K562 (cell line): ENCODE measurements around the gene SLC12A6. TPM values are rescaled to one million over a fixed set of nuclear protein-coding genes. Genes with fewer than 3 reads are reported as not detected.

Source experiments
- ATAC-seq: fragments of 200-7000 bp; cut with Tn5 transposase; 3 replicates; pipeline ENCODE4 v1.9.1; 2020; ENCODE audit warnings: moderate library complexity
- BruUV-seq: library from RNA; stranded (reverse); fragments of 400-500 nt; replicated peaks from 2 replicates; lab custom pipeline; 2021; lab: Mats Ljungman, UMichigan
- CTCF ChIA-PET: fragments of 300-600 bp; formaldehyde crosslinking; extraction: SDS; loops from one replicate; lab custom pipeline; 2021; ENCODE audit warnings: low intra/inter-chr PET ratio; lab: Yijun Ruan, JAX
- POLR2A ChIA-PET: fragments of 300-600, 350-650 bp; sonication (Branson Sonifier 250); formaldehyde crosslinking; extraction: SDS; loops from one replicate; lab custom pipeline; 2021; ENCODE audit warnings: antibody characterized with exemption, inconsistent platforms; lab: Yijun Ruan, JAX
- DNase-seq, 4 experiments: peaks; one replicate each; pipeline versions ENCODE4 v3.0.0 to v3.0.0-alpha.2; 2011 to 2018; ENCODE audit warnings: low spot score in 3 of 4, mixed read lengths in 3 of 4; ENCODE audit errors: extremely low read depth in 1 of 4
- FAIRE-seq: peaks from 2 replicates; lab custom pipeline; 2011; peaks lifted over from hg19 to GRCh38; lab: Jason Lieb, UNC
- H2AFZ ChIP-seq: 2 replicates; pipeline ENCODE4 v1.6.0; 2011; ENCODE audit warnings: low read depth, low read length, control low read depth, inconsistent platforms
- H3K27ac ChIP-seq: fragments of 200-600 bp; 3 replicates; pipeline ENCODE4 v1.8.0; 2011; ENCODE audit warnings: low read depth, mild to moderate bottlenecking, control low read depth, inconsistent platforms, low read length, moderate library complexity, mixed read lengths; ENCODE audit errors: extremely low read depth
- H3K27me3 ChIP-seq, 2 experiments: fragments of 300-600 bp in 1 of 2; 2 replicates in 1 of 2; 3 replicates in 1 of 2; pipeline versions ENCODE4 v1.6.0 to v1.8.0; 2011; ENCODE audit warnings: inconsistent platforms in 2 of 2, low read length in 2 of 2, mild to moderate bottlenecking in 1 of 2, mixed read lengths in 1 of 2, moderate library complexity in 1 of 2; ENCODE audit not compliant: control insufficient read depth in 2 of 2, insufficient read depth in 2 of 2
- H3K36me3 ChIP-seq: fragments of 300-600 bp; 3 replicates; pipeline ENCODE4 v1.8.0; 2011; ENCODE audit warnings: mild to moderate bottlenecking, low read length, inconsistent platforms; ENCODE audit not compliant: control insufficient read depth, insufficient read depth
- H3K4me1 ChIP-seq, 2 experiments: fragments of 200-600 bp in 1 of 2; replicated peaks in 1 of 2; 2 replicates in 1 of 2; 3 replicates in 1 of 2; pipeline versions ENCODE4 v1.5.1 to v1.8.0; 2011; ENCODE audit warnings: inconsistent platforms in 2 of 2, low read length in 2 of 2, mild to moderate bottlenecking in 1 of 2, mixed read lengths in 1 of 2, moderate library complexity in 1 of 2; ENCODE audit not compliant: control insufficient read depth in 2 of 2, insufficient read depth in 2 of 2
- H3K4me2 ChIP-seq: 2 replicates; pipeline ENCODE4 v1.6.1; 2011; ENCODE audit warnings: low read length, control low read depth, inconsistent platforms, mixed read lengths; ENCODE audit not compliant: insufficient read depth
- H3K4me3 ChIP-seq: fragments of 200-600 bp; sonication (generic), shearing (Covaris generic); 2 replicates; pipeline ENCODE4 v1.5.1; 2016; ENCODE audit warnings: control low read depth, inconsistent platforms
- H3K79me2 ChIP-seq: fragments of 200-600 bp; 3 replicates; pipeline ENCODE4 v1.8.0; 2011; ENCODE audit warnings: low read length, inconsistent platforms; ENCODE audit not compliant: control insufficient read depth, insufficient read depth
- H3K9ac ChIP-seq, 2 experiments: 2 replicates each; pipeline versions ENCODE4 v1.6.0 to v1.6.1; 2011; ENCODE audit warnings: low read depth in 2 of 2, low read length in 2 of 2, control low read depth in 1 of 2, inconsistent platforms in 1 of 2, mild to moderate bottlenecking in 1 of 2, mixed read lengths in 1 of 2; ENCODE audit not compliant: insufficient read depth in 1 of 2
- H3K9me1 ChIP-seq: one replicate; pipeline ENCODE4 v1.6.0; 2011; ENCODE audit warnings: inconsistent platforms, mild to moderate bottlenecking, low read length, moderate library complexity; ENCODE audit not compliant: control insufficient read depth, insufficient read depth
- H3K9me3 ChIP-seq: replicated peaks from 2 replicates; pipeline ENCODE4 v1.5.1; 2011; ENCODE audit warnings: low read depth, low read length, inconsistent platforms; ENCODE audit not compliant: control insufficient read depth, insufficient read depth
- H4K20me1 ChIP-seq: replicated peaks from 2 replicates; pipeline ENCODE4 v1.6.1; 2011; ENCODE audit warnings: low read length, inconsistent platforms, mixed read lengths; ENCODE audit not compliant: control insufficient read depth, insufficient read depth
- GTF2E2 ChIP-seq: fragments of 200-800 bp; sonication (Bioruptor generic); IDR thresholded peaks from 2 replicates; pipeline ENCODE4 v1.6.1; 2016; ENCODE audit warnings: missing genetic modification characterization, missing compliant biosample characterization
- KDM4B ChIP-seq, 2 experiments: fragments of 450-650 bp in 1 of 2; sonication (generic) in 1 of 2; IDR thresholded peaks; 2 replicates each; pipeline ENCODE4 v1.6.1; 2016 to 2017; ENCODE audit warnings: borderline replicate concordance in 2 of 2, antibody characterized with exemption in 1 of 2, low read depth in 1 of 2, mild to moderate bottlenecking in 1 of 2
- RAD21 ChIP-seq, 2 experiments: fragments of 250-450 bp in 1 of 2; fragments of 450-650 bp in 1 of 2; sonication (Bioruptor Pico) in 1 of 2; formaldehyde crosslinking in 1 of 2; IDR thresholded peaks in 1 of 2; conservative IDR thresholded peaks in 1 of 2; 2 replicates each; pipeline versions ENCODE4 v1.4.0 to v1.8.0; 2020 to 2022; ENCODE audit warnings: mild to moderate bottlenecking in 2 of 2, moderate library complexity in 1 of 2
- RFX7 ChIP-seq: fragments of 250-450 bp; sonication (Bioruptor Pico); IDR thresholded peaks from 2 replicates; pipeline ENCODE4 v1.5.1; 2021; ENCODE audit warnings: mild to moderate bottlenecking
- SREBF2 ChIP-seq: sonication (generic); formaldehyde crosslinking; IDR thresholded peaks from 2 replicates; pipeline ENCODE4 v1.4.0; 2020; ENCODE audit warnings: mild to moderate bottlenecking, missing genetic modification reagents
- ZNF57 ChIP-seq: fragments of 450-650 bp; formaldehyde crosslinking; IDR thresholded peaks from 2 replicates; pipeline ENCODE4 v1.4.0; 2020; ENCODE audit warnings: mild to moderate bottlenecking, moderate library complexity
- WGBS: fragments of 100-300 bp; shearing (Covaris generic); methylation state at CpG from one replicate; pipeline ENCODE4 v1.1.6; 2016; ENCODE audit warnings: low coverage, mixed read lengths; ENCODE audit not compliant: insufficient coverage; ENCODE audit errors: missing lambda C conversion rate; 5-methylcytosine and 5-hydroxymethylcytosine counted together
- in situ Hi-C: fragments of 300-500 bp; cut with MboI; formaldehyde crosslinking; loops from 4 replicates; pipeline ENCODE4 v1.15.0; 2018; ENCODE audit warnings: inconsistent platforms, mixed read lengths
- intact Hi-C: fragments of 100-400 bp; cut with micrococcal nuclease; formaldehyde crosslinking; loops from 2 replicates; pipeline ENCODE4 v1.14.2; 2022
- polyA plus RNA-seq, 8 experiments: library from polyadenylated mRNA; depleted of rRNA in 4 of 8; stranded (reverse) in 5 of 8; unstranded in 3 of 8; fragments of >200 nt; fragmentation: Nextera tagmentation in 2 of 8; fragmentation: Illumina TruSeq in 1 of 8; extraction: Ambion mirVana in 2 of 8; extraction: Trizol in 1 of 8; gene quantifications; 2 replicates each; pipeline versions ENCODE4 v1.2.1 to v1.2.3, GENCODE V29; 2011 to 2014; ENCODE audit warnings: inconsistent platforms in 1 of 8, missing spikeins in 1 of 8
- total RNA-seq, 7 experiments: library from RNA; depleted of rRNA in 6 of 7; stranded (reverse); fragments of >200 nt in 6 of 7; fragmentation: Illumina TruSeq in 2 of 7; extraction: Trizol in 2 of 7; gene quantifications; 2 replicates each; pipeline versions ENCODE4 v1.2.1 to v1.2.3, GENCODE V29; 2011 to 2021; ENCODE audit warnings: low replicate concordance in 1 of 7
- TF ChIP-seq, protein P1 (sequence below): IDR thresholded peaks from 2 replicates; pipeline ENCODE4 v1.6.1; 2012; ENCODE audit warnings: low read depth, low read length, improper control_type of control experiment, borderline replicate concordance
- TF ChIP-seq, protein P2 (sequence below): sonication (generic); IDR thresholded peaks from 2 replicates; pipeline ENCODE4 v1.6.1; 2016
- TF ChIP-seq, protein P3 (sequence below): fragments of 450-650 bp; IDR thresholded peaks from 2 replicates; pipeline ENCODE4 v1.7.1; 2018; ENCODE audit warnings: mild to moderate bottlenecking, low read depth; ENCODE audit not compliant: partially characterized antibody
- TF ChIP-seq, protein P4 (sequence below), 3 experiments: IDR thresholded peaks in 2 of 3; conservative IDR thresholded peaks in 1 of 3; 2 replicates each; pipeline ENCODE4 v1.5.1; 2011 to 2012; ENCODE audit warnings: low read length in 3 of 3, mild to moderate bottlenecking in 3 of 3, control low read depth in 2 of 3, improper control_type of control experiment in 1 of 3, inconsistent platforms in 1 of 3, low read depth in 1 of 3, mixed read lengths in 1 of 3, moderate library complexity in 1 of 3; ENCODE audit not compliant: insufficient read depth in 2 of 3

SLC12A6 gene
- total and polyA plus RNA-seq, 9 of the 15 experiments (the other 6 are each of a cell fraction or from before 2014, with no cell fraction given): 1.4 to 16.4 (median 6.7) TPM

DNA sequence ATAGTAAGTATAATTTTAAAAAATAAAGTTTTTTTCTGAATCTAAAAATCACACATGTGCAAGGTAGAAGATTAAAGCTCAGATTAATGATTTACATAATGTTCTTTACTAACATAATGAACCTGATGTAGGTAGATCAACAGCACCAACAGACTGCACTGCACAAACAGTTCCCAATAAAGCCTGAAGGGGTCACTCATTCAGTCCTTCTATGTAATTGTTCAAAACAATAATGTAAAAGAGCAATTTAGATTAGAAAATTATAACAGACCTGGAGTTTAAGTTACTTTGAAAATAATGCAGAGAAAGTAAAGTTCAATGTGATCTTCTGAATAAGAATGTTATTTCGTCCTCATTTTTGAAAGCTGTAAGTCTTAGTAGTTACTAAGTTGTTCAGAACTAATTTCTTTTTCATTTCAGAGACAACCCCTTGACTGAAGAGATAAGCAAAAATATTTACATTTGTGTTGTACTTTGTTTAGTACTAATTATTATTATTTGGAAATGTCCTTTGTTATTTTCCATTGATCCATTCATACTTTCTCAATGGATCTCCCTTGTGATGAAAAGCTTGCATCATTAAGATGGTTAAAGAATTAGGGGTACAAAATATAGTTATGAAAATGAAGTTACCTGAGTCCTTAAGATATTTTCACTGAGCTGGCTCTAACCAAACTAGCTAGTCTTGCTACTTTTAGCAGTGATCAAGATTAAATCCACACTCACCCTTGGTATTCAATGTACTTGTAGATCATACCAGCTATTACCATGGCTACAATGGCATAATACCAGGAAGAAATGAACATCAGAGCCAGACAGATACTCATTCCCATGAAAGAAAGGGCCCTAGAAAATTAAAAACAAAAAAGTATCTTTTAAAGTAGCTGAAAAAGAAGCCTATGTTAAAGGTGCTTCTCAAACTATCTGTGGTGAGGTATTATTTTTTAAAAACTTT, 95.9 kb downstream of the SLC12A6 start:
- no peaks in the 10 kb centered on the region for H3K9me3 ChIP-seq
- peak; percentile 37 to 50 (median 42) for DNase-seq
- no peak overlapping the region for H3K9ac ChIP-seq
- no peak for FAIRE-seq
- H4K20me1 ChIP-seq: no peaks in the 10 kb centered on the region
- peaks cover 8% of the 10 kb centered on the region for H3K36me3 ChIP-seq
- H3K4me3 ChIP-seq: no peak overlapping the region
- no peak overlapping the region for H3K4me2 ChIP-seq
- BruUV-seq: no TSS peak
- no peaks in the 10 kb centered on the region for H3K79me2 ChIP-seq
- WGBS: 5% methylated on average over 1 of the region's 1 CpG
- peak; percentile 86 for ATAC-seq
- no peaks in the 10 kb centered on the region for H3K9me1 ChIP-seq
- intact Hi-C loops (loop anchor here (2.0 to 5.0 kb wide), 2 partner anchors 96 to 125 kb away; partner anchors contain the start of genes LPCAT4 and SLC12A6), in situ Hi-C loops (no loop called here)
- H3K27me3 ChIP-seq: no peaks in the 10 kb centered on the region
- ChIA-PET CTCF (interaction anchor here (0.5 to 2.0 kb wide), 3 partner anchors 117 to 180 kb away, joined by 3 to 18 read pairs (median 4); partner anchors contain the start of gene LPCAT4), POLR2A (interaction anchor here (0.6 kb wide), 1 partner anchor 52 kb away, joined by 3 read pairs; no protein-coding TSS in a partner anchor)
- H3K27ac ChIP-seq: no peak overlapping the region
- no peaks in the 10 kb centered on the region for H3K4me1 ChIP-seq
- no peak overlapping the region for H2AFZ ChIP-seq
- no peak for TF ChIP-seq GTF2E2
- TF ChIP-seq, protein P1, sequence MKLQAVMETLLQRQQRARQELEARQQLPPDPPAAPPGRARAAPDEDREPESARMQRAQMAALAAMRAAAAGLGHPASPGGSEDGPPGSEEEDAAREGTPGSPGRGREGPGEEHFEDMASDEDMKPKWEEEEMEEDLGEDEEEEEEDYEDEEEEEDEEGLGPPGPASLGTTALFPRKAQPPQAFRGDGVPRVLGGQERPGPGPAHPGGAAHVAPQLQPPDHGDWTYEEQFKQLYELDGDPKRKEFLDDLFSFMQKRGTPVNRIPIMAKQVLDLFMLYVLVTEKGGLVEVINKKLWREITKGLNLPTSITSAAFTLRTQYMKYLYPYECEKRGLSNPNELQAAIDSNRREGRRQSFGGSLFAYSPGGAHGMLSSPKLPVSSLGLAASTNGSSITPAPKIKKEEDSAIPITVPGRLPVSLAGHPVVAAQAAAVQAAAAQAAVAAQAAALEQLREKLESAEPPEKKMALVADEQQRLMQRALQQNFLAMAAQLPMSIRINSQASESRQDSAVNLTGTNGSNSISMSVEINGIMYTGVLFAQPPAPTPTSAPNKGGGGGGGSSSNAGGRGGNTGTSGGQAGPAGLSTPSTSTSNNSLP: 0 out of 2 replicates have a peak, but pooled peaks have one; percentile 31
- TF ChIP-seq SREBF2 (CRISPR knock-in tag): no peak
- TF ChIP-seq, protein P2, sequence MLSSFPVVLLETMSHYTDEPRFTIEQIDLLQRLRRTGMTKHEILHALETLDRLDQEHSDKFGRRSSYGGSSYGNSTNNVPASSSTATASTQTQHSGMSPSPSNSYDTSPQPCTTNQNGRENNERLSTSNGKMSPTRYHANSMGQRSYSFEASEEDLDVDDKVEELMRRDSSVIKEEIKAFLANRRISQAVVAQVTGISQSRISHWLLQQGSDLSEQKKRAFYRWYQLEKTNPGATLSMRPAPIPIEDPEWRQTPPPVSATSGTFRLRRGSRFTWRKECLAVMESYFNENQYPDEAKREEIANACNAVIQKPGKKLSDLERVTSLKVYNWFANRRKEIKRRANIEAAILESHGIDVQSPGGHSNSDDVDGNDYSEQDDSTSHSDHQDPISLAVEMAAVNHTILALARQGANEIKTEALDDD: no peak
- TF ChIP-seq RFX7 (CRISPR knock-in tag): no peak
- TF ChIP-seq KDM4B (IDR thresholded peaks at IDR 0.05; ENCODE audit: borderline replicate concordance in 2 of 2, low read depth in 1 of 2): no peak
- TF ChIP-seq RAD21 (CRISPR knock-in tag; conservative IDR thresholded peaks at IDR 0.05 in 1 of 2, IDR thresholded peaks at IDR 0.05 in 1 of 2): peak; percentile 63 to 65
- TF ChIP-seq, protein P3, sequence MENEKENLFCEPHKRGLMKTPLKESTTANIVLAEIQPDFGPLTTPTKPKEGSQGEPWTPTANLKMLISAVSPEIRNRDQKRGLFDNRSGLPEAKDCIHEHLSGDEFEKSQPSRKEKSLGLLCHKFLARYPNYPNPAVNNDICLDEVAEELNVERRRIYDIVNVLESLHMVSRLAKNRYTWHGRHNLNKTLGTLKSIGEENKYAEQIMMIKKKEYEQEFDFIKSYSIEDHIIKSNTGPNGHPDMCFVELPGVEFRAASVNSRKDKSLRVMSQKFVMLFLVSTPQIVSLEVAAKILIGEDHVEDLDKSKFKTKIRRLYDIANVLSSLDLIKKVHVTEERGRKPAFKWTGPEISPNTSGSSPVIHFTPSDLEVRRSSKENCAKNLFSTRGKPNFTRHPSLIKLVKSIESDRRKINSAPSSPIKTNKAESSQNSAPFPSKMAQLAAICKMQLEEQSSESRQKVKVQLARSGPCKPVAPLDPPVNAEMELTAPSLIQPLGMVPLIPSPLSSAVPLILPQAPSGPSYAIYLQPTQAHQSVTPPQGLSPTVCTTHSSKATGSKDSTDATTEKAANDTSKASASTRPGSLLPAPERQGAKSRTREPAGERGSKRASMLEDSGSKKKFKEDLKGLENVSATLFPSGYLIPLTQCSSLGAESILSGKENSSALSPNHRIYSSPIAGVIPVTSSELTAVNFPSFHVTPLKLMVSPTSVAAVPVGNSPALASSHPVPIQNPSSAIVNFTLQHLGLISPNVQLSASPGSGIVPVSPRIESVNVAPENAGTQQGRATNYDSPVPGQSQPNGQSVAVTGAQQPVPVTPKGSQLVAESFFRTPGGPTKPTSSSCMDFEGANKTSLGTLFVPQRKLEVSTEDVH: no peak
- no peak for TF ChIP-seq ZNF57
- TF ChIP-seq, protein P4, sequence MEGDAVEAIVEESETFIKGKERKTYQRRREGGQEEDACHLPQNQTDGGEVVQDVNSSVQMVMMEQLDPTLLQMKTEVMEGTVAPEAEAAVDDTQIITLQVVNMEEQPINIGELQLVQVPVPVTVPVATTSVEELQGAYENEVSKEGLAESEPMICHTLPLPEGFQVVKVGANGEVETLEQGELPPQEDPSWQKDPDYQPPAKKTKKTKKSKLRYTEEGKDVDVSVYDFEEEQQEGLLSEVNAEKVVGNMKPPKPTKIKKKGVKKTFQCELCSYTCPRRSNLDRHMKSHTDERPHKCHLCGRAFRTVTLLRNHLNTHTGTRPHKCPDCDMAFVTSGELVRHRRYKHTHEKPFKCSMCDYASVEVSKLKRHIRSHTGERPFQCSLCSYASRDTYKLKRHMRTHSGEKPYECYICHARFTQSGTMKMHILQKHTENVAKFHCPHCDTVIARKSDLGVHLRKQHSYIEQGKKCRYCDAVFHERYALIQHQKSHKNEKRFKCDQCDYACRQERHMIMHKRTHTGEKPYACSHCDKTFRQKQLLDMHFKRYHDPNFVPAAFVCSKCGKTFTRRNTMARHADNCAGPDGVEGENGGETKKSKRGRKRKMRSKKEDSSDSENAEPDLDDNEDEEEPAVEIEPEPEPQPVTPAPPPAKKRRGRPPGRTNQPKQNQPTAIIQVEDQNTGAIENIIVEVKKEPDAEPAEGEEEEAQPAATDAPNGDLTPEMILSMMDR (IDR thresholded peaks at IDR 0.05 in 2 of 3, conservative IDR thresholded peaks at IDR 0.05 in 1 of 3; ENCODE audit: insufficient read depth in 2 of 3, low read depth in 1 of 3, low read length in 3 of 3): peak; percentile 46 to 76 (median 64); a peak in 5 of 6 replicates
